Hematopoietic multipotent progenitor cell treated with erythropoietin and hydrocortisone succinate and interleukin-3 and kit ligand, for 6 days (in vitro differentiated cells): Measurements from ENCODE around the gene PEAK3.
A peak's percentile ranks its signal among the peaks of the same experiment; 100 is the strongest.
"Not testable (repeated sequence)": the region's sequence is repeated elsewhere in the genome, so short reads cannot be mapped to it uniquely, and the experiment has no call there.

ENCODE experiments used
- DNase-seq: peaks from one replicate; pipeline ENCODE4 v3.0.0-alpha.2; 2015

The PEAK3 gene

GRCh38 chr19:2288338-2288817, 6.4 kb upstream of the PEAK3 start:
- no peak for DNase-seq

GRCh38 chr19:2287585-2288337, 5.8 kb upstream of the PEAK3 start:
- peak; percentile 63 for DNase-seq

GRCh38 chr19:2286402-2287140, 4.6 kb upstream of the PEAK3 start:
- DNase-seq, result no peak

GRCh38 chr19:2283835-2284507, 2.0 kb upstream of the PEAK3 start:
- no peak for DNase-seq

DNA sequence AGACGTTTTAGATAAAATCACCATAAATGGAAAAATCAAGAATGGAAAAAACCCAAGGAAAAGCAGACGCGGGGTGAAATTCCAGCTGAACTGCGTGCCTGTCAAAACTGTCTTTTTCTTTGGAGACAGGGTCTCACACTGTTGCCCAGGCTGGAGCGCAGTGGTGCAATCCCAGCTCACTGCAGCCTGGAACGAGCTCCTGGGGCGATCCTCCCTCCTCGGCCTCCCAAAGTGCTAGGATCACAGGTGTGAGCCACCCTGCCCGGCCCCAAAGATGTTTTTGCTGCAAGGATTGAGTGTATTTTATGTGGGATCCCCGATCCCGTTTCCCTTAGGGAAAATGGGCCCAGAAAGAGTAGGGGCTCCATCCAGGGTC, 875 bp upstream of the PEAK3 start:
- DNase-seq, result no peak

DNA sequence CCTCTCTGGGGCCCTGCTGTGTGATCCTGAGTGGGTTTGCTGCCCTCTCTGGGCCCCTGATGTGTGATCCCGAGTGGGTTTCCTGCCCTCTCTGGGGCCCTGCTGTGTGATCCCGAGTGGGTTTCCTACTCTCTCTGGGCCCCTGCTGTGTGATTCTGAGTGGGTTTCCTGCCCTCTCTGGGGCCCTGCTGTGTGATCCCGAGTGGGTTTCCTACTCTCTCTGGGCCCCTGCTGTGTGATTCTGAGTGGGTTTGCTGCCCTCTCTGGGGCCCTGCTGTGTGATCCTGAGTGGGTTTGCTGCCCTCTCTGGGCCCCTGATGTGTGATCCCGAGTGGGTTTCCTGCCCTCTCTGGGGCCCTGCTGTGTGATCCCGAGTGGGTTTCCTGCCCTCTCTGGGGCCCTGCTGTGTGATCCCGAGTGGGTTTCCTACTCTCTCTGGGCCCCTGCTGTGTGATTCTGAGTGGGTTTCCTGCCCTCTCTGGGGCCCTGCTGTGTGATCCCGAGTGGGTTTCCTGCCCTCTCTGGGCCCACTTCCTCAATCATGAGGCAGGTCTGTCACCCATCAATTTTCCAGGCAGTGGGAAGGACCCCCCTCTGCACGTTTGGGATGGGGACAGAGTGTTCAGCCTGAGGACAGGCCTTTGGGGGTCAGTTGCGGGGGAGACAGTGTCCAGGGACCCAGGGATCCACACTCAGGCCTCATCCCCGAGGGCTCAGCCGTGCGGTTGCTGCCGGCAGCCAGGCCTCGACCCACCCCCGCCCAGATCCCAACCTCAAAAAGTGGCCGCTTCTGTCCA, 512 bp downstream of the PEAK3 start:
- DNase-seq, result not testable (repeated sequence)

GRCh38 chr19:2280633-2281264, 1.2 kb downstream of the PEAK3 start:
- no peak for DNase-seq

DNA sequence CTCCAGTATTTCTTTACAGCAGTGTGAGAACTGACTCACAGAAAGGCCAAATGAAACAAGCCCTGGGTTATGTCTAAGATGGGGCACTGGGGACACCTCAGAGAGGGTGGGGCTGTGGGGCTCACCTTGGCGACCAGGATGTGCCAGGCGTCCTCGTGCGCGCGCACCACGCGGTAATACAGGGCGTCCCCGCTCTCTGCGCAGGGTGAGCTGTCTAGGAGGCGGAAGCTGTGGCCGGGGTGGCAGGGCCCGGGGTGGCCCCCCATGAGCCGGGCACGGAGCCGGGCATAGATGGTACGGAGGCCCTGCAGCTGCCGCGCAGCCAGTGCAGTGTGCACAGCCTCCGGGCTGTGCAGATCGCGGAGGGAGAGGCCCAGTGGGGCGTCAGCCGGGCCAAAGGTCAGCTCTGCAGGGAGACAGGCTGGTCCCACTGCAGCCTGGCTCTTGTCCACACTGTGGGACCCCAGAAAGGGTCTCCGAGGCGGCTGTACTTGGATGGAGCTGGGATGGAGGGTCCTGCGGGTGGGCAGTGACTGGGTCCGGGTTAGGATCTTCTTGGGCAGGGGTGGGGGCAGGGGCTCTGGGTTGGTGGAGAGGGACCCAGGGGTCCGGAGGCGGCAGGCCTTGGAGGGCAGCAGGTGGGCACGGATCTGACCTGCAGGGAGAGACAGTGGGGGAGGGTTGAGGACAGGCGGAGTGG, 3.4 kb downstream of the PEAK3 start:
- no peak for DNase-seq

- no peak for DNase-seq
Measured at GRCh38 chr19:2277138-2277537, 4.8 kb downstream of the PEAK3 start.

DNA sequence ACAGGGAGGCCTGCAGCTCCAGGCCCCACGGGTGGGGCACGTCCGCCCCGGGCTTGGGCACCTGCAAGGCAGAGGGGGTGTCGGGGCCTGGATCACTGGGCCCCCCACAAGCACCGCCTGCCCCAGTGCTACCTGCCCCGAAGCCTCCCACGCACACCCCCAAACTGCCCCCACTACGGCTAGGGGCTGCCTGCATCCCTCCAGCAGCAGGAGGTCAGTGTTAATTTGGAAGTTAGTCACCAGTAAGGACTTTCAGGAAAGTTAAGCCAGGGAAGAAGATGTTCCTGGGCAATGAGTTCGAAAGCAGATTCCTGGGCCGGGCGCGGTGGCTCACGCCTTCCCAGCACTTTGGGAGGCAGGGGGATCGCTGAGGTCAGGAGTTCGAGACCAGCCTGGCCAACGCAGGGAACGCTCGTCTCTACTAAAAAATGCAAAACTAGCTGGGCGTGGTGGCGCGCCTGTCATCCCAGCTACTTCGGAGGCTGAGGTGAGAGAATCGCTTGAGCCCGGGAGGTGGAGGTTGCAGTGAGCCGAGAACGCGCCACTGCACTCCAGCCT, 5.5 kb downstream of the PEAK3 start:
- no peak for DNase-seq

- no peak for DNase-seq
Measured at GRCh38 chr19:2275588-2276428, 6.2 kb downstream of the PEAK3 start.

- DNase-seq, result peak; percentile 84
Measured at GRCh38 chr19:2274931-2275535, 6.9 kb downstream of the PEAK3 start.

- DNase-seq, result no peak
Measured at GRCh38 chr19:2274185-2274711, 7.7 kb downstream of the PEAK3 start.

GRCh38 chr19:2273356-2274184, 8.4 kb downstream of the PEAK3 start:
- DNase-seq, result peak; percentile 90

DNA sequence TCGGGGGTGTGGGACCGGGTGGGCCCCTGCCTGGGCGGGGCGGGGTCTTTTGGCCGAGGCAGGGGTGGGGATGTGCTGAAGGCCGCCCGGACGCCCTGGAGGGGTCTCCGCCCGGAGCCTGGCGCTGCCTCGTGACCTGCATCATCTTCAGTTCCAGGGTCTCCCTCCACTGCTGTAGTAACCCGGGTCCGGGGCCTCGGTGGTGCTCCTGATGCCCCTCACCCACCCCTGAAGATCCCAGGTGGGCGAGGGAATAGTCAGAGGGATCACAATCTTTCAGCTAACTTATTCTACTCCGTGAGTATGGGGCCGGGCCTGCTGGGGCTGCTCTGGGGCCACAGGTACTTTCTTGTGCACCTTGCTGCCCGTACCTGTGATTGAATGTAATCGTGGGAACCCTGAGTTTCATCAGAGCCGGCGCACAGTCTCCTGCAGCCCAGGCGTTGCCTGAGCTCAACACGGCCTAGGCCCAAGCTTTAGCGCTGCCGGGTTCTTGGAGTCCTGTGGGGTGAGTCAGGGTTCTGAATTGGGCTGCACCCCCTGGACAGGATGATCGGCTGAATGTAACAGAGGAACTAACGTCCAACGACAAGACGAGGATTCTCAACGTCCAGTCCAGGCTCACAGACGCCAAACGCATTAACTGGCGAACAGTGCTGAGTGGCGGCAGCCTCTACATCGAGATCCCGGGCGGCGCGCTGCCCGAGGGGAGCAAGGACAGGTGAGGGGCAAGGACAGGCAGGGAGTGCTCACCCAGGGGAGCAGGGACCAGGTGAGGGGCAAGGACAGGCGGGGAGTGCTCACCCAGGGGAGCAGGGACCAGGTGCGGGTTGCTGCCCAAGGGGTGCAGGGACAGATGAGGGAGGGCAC, 10.5 kb downstream of the PEAK3 start:
- DNase-seq, result no peak

- peak; percentile 85 for DNase-seq
Measured at GRCh38 chr19:2270423-2271233, 11.3 kb downstream of the PEAK3 start.

- DNase-seq, result no peak
Measured at GRCh38 chr19:2270157-2270422, 11.9 kb downstream of the PEAK3 start.
